Colonic mucosa (tissue), 4 donors: ENCODE data around the gene DSP. TPM values are rescaled to one million over a fixed set of nuclear protein-coding genes. Genes with fewer than 3 reads are reported as not detected.
A peak's percentile ranks its signal among the peaks of the same experiment; 100 is the strongest.

Experiments
- DNase-seq: peaks from one replicate; pipeline ENCODE4 v3.0.0-alpha.2; 2020
- H3K27ac ChIP-seq: fragments of 200-600 bp; one replicate; pipeline ENCODE4 v1.8.0; 2021
- H3K27me3 ChIP-seq: fragments of 200-600 bp; one replicate; pipeline ENCODE4 v1.8.0; 2021
- H3K36me3 ChIP-seq: fragments of 200-600 bp; one replicate; pipeline ENCODE4 v1.8.0; 2021
- H3K4me1 ChIP-seq: fragments of 200-600 bp; one replicate; pipeline ENCODE4 v1.8.0; 2021; ENCODE audit warnings: mild to moderate bottlenecking
- H3K4me3 ChIP-seq: fragments of 200-600 bp; one replicate; pipeline ENCODE4 v1.8.0; 2021
- H3K9ac ChIP-seq, 2 donors: one replicate each; pipeline ENCODE4 v1.7.0; 2013; ENCODE audit warnings: control low read depth in 2 of 2, low read depth in 2 of 2, low read length in 2 of 2
- H3K9me3 ChIP-seq: fragments of 200-600 bp; one replicate; pipeline ENCODE4 v1.8.0; 2021
- CTCF ChIP-seq: fragments of 200-600 bp; IDR thresholded peaks from one replicate; pipeline ENCODE4 v1.8.0; 2022; ENCODE audit warnings: antibody characterized with exemption, mild to moderate bottlenecking
- intact Hi-C: fragments of 100-400 bp; cut with DNase I; formaldehyde crosslinking; loops from one replicate; pipeline ENCODE4 v1.14.1; 2022
- total RNA-seq, 2 donors: library from RNA; stranded (reverse); fragmentation: NEBNext Ultra II Directional in 1 of 2; extraction: Animal tissue kit (Norgen Biotek cat#: 25700) in 1 of 2; gene quantifications; one replicate each; pipeline ENCODE4 v1.2.1, GENCODE V29; 2021
- donor health status: healthy.
- donor health status: DM: no; HTN: no; CAD: no.
- donor health status: DM: no; HTN: no; CAD: no.

The DSP gene
- total RNA-seq, 2 donors from 2014 or later, result 201 to 250 TPM

- no peak overlapping the region for H3K4me3 ChIP-seq
- no peaks in the 10 kb centered on the region for H3K4me1 ChIP-seq
- no peaks in the 10 kb centered on the region for H3K27me3 ChIP-seq
- H3K9me3 ChIP-seq, result no peaks in the 10 kb centered on the region
- TF ChIP-seq CTCF, result no peak
- no peak overlapping the region for H3K27ac ChIP-seq
- no peak for DNase-seq
- no peaks in the 10 kb centered on the region for H3K36me3 ChIP-seq
- intact Hi-C loops, result no loop called here
- H3K9ac ChIP-seq, result no peak overlapping the region
Observed at GRCh38 chr6:7556394-7557106, 15.1 kb downstream of the DSP start.

GRCh38 chr6:7557652-7558051 lies 16.2 kb downstream of the DSP start:
- intact Hi-C loops, result no loop called here
- Histone ChIP-seq H3K4me1 (no peaks in the 10 kb centered on the region), H3K9ac (no peak overlapping the region), H3K27ac (no peak overlapping the region), H3K36me3 (no peaks in the 10 kb centered on the region), H3K9me3 (no peaks in the 10 kb centered on the region), H3K4me3 (no peak overlapping the region), H3K27me3 (no peaks in the 10 kb centered on the region)
- DNase-seq, result no peak
- TF ChIP-seq CTCF, result no peak

GRCh38 chr6:7558781-7559180 lies 17.3 kb downstream of the DSP start:
- DNase-seq, result no peak
- intact Hi-C loops, result no loop called here
- H3K36me3 ChIP-seq, result no peaks in the 10 kb centered on the region
- H3K4me3 ChIP-seq, result no peak overlapping the region
- no peak for TF ChIP-seq CTCF
- no peaks in the 10 kb centered on the region for H3K9me3 ChIP-seq
- no peaks in the 10 kb centered on the region for H3K4me1 ChIP-seq
- H3K27ac ChIP-seq, result no peak overlapping the region
- H3K27me3 ChIP-seq, result no peaks in the 10 kb centered on the region
- H3K9ac ChIP-seq, result no peak overlapping the region

- Histone ChIP-seq H3K4me3 (no peak overlapping the region), H3K9me3 (no peaks in the 10 kb centered on the region), H3K27ac (no peak overlapping the region), H3K27me3 (no peaks in the 10 kb centered on the region), H3K9ac (no peak overlapping the region), H3K4me1 (no peaks in the 10 kb centered on the region), H3K36me3 (no peaks in the 10 kb centered on the region)
- intact Hi-C loops, result no loop called here
- DNase-seq, result no peak
- TF ChIP-seq CTCF, result no peak
Observed at GRCh38 chr6:7559196-7559595, 17.7 kb downstream of the DSP start.

GRCh38 chr6:7559651-7560385 lies 18.3 kb downstream of the DSP start:
- H3K27me3 ChIP-seq, result no peaks in the 10 kb centered on the region
- intact Hi-C loops, result no loop called here
- no peaks in the 10 kb centered on the region for H3K36me3 ChIP-seq
- no peak overlapping the region for H3K4me3 ChIP-seq
- no peaks in the 10 kb centered on the region for H3K9me3 ChIP-seq
- H3K9ac ChIP-seq, result peak overlapping the region in 1 of 2 donors; percentile 35
- H3K4me1 ChIP-seq, result no peaks in the 10 kb centered on the region
- TF ChIP-seq CTCF, result no peak
- H3K27ac ChIP-seq, result peak overlapping the region; percentile 3
- DNase-seq, result no peak
